ENCODE results near the gene SUGT1.

Gene SUGT1

DNA sequence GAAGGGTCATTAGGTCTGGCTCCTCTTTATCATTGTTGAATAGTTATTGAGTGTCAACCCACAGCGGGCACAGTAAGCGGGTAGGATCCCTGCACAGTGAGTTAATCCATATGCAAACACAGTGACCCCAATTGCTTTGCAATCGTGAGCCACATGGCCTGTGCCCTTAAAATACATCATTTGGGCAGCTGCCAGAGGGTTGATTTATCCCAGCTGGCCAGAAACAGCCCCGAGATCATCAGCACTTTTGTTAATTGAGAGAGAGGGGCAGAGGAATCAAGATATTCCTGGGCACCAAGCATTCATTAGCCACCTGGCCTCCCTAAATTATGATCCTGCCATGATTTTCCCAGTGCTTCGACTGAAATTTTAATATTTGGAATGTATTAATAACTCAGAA, 96.8 kb downstream of the SUGT1 start:
- Histone ChIP-seq H3K9me3 (ENCODE audit: insufficient read depth, low read depth, low read length) (no peaks in the 10 kb centered on the region), H4K91ac (ENCODE audit: low read depth, low read length) (no peak overlapping the region)
- no CpG with 5 or more reads among the region's 5 CpGs for WGBS (ENCODE audit: extremely low coverage, insufficient coverage, insufficient read length)

More for the DNA sequence above, 96.8 kb downstream of the SUGT1 start:
- no peak overlapping the region for H2AFZ ChIP-seq (ENCODE audit: insufficient read depth, low read length, poor library complexity)
- no peak overlapping the region for H3K27ac ChIP-seq (ENCODE audit: low read depth, low read length)
- no peak overlapping the region for H3K23ac ChIP-seq (ENCODE audit: low read length)
- H3K4me3 ChIP-seq (ENCODE audit: low read depth, low read length), result no peak overlapping the region
- H2AK5ac ChIP-seq (ENCODE audit: low read length), result no peak overlapping the region
- H4K12ac ChIP-seq (ENCODE audit: low read depth, low read length), result no peak overlapping the region
- no peaks in the 10 kb centered on the region for H3K79me1 ChIP-seq (ENCODE audit: low read length)
- H3K79me2 ChIP-seq (ENCODE audit: control insufficient read depth, insufficient read depth, low read length, poor library complexity), result no peaks in the 10 kb centered on the region
- no peaks in the 10 kb centered on the region for H3K36me3 ChIP-seq (ENCODE audit: control insufficient read depth in 1 of 2, insufficient read depth in 2 of 2, low read length in 2 of 2)
- H4K8ac ChIP-seq (ENCODE audit: low read depth, low read length), result no peak overlapping the region
- H3K9ac ChIP-seq (ENCODE audit: low read length), result no peak overlapping the region
- no peak overlapping the region for H2BK5ac ChIP-seq (ENCODE audit: low read depth, low read length, poor library complexity)
- H3K18ac ChIP-seq (ENCODE audit: low read length), result no peak overlapping the region
- H2BK12ac ChIP-seq (ENCODE audit: low read length), result no peak overlapping the region
- no peaks in the 10 kb centered on the region for H3K27me3 ChIP-seq (ENCODE audit: insufficient read depth, low read length)
- DNase-seq, result no peak
- peaks cover 2 to 9% of the 10 kb centered on the region in 2 experiments for H3K4me1 ChIP-seq (ENCODE audit: control insufficient read depth in 1 of 2, insufficient read depth in 2 of 2, low read length in 2 of 2)
- H2BK120ac ChIP-seq (ENCODE audit: insufficient read depth, low read length, poor library complexity), result no peak overlapping the region
- no peak overlapping the region for H3K4ac ChIP-seq (ENCODE audit: low read depth, low read length)
- H3K14ac ChIP-seq (ENCODE audit: low read length), result no peak overlapping the region
- no peak overlapping the region for H3K4me2 ChIP-seq (ENCODE audit: low read length)

Data from trophoblast cell (in vitro differentiated cells and primary cell).